GM12864 (cell line): ENCODE data around the gene NUDT1.

Experiments used
- DNase-seq: peaks from one replicate; pipeline ENCODE4 v3.0.0-alpha.2; 2011; ENCODE audit warnings: low read depth
- H3K4me3 ChIP-seq: 2 replicates; pipeline ENCODE4 v1.5.1; 2011; ENCODE audit warnings: mild to moderate bottlenecking, low read depth, low read length, control low read depth
- CTCF ChIP-seq: IDR thresholded peaks from 2 replicates; pipeline ENCODE4 v1.5.1; 2011; ENCODE audit warnings: low read depth, mild to moderate bottlenecking, moderate library complexity, low read length, control low read depth, inconsistent platforms; ENCODE audit errors: missing control alignments

NUDT1 gene

GRCh38 chr7:2249744-2250323 lies 7.8 kb downstream of the NUDT1 start:
- no peak for DNase-seq
- no peak for TF ChIP-seq CTCF
- no peak overlapping the region for H3K4me3 ChIP-seq

- H3K4me3 ChIP-seq = no peak overlapping the region
- no peak for TF ChIP-seq CTCF
- no peak for DNase-seq
These were observed 9.4 kb downstream of the NUDT1 start for GRCh38 chr7:2251381-2251780.

- no peak overlapping the region for H3K4me3 ChIP-seq
- TF ChIP-seq CTCF = no peak
- no peak for DNase-seq
These were observed 10.1 kb downstream of the NUDT1 start for GRCh38 chr7:2251841-2252771.

GRCh38 chr7:2253021-2253420 lies 11.0 kb downstream of the NUDT1 start:
- no peak for DNase-seq
- no peak overlapping the region for H3K4me3 ChIP-seq
- no peak for TF ChIP-seq CTCF

GRCh38 chr7:2253525-2254244 lies 11.7 kb downstream of the NUDT1 start:
- no peak overlapping the region for H3K4me3 ChIP-seq
- TF ChIP-seq CTCF = no peak

GRCh38 chr7:2254429-2255144 lies 12.6 kb downstream of the NUDT1 start:
- no peak for TF ChIP-seq CTCF
- DNase-seq = no peak
- no peak overlapping the region for H3K4me3 ChIP-seq

More at GRCh38 chr7:2253525-2254244, 11.7 kb downstream of the NUDT1 start:
- no peak for DNase-seq
